ENCODE results near the gene MRPS21. TPM values are rescaled to one million over a fixed set of nuclear protein-coding genes. Genes with fewer than 3 reads are reported as not detected.
A peak's percentile ranks its signal among the peaks of the same experiment; 100 is the strongest.

Gene MRPS21
- total and polyA plus RNA-seq, 2 of the 8 experiments (the other 6 are each of a cell fraction or from before 2014, with no cell fraction given) = 81.9 to 99.8 TPM

DNA sequence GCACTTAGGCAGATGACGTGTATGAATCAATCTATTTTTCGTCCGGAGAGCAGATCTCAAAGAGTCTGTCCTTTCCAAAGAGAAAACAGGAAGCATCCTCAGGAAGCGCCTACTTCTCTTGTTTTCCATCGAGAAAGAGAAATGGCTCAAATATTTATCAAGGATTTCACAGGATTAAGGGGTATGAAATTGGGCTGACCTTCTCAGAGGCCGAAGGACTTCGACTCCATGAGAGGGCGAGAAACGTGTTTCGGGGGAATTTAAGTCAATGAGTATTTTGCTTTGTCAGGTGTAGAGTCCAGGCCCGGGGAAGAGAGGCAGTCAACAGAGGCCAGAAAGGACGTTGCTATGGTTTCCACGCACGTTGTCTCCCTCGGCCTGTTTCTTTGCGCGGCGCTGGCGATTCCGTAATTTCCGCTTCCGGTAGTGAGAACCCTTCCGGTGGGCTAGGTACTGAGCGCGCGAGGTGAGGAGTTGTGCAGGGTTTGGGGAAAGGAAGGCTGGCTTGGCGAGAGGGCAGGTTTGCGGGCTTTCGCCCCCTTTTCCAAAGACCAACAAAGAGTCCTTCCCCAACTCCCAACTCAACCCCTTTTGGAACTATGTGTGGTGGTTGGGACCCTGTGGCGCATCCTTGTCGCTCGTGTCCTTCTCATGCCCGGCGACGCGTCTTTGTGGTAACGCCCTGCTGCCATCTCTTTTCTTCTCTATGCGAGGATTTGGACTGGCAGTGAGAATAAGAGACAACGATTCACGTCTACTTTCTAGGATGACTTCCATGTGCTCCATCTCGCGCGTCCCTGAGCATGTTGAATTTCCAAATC, at the start of gene MRPS21 (continued):
- TF ChIP-seq, protein P1, sequence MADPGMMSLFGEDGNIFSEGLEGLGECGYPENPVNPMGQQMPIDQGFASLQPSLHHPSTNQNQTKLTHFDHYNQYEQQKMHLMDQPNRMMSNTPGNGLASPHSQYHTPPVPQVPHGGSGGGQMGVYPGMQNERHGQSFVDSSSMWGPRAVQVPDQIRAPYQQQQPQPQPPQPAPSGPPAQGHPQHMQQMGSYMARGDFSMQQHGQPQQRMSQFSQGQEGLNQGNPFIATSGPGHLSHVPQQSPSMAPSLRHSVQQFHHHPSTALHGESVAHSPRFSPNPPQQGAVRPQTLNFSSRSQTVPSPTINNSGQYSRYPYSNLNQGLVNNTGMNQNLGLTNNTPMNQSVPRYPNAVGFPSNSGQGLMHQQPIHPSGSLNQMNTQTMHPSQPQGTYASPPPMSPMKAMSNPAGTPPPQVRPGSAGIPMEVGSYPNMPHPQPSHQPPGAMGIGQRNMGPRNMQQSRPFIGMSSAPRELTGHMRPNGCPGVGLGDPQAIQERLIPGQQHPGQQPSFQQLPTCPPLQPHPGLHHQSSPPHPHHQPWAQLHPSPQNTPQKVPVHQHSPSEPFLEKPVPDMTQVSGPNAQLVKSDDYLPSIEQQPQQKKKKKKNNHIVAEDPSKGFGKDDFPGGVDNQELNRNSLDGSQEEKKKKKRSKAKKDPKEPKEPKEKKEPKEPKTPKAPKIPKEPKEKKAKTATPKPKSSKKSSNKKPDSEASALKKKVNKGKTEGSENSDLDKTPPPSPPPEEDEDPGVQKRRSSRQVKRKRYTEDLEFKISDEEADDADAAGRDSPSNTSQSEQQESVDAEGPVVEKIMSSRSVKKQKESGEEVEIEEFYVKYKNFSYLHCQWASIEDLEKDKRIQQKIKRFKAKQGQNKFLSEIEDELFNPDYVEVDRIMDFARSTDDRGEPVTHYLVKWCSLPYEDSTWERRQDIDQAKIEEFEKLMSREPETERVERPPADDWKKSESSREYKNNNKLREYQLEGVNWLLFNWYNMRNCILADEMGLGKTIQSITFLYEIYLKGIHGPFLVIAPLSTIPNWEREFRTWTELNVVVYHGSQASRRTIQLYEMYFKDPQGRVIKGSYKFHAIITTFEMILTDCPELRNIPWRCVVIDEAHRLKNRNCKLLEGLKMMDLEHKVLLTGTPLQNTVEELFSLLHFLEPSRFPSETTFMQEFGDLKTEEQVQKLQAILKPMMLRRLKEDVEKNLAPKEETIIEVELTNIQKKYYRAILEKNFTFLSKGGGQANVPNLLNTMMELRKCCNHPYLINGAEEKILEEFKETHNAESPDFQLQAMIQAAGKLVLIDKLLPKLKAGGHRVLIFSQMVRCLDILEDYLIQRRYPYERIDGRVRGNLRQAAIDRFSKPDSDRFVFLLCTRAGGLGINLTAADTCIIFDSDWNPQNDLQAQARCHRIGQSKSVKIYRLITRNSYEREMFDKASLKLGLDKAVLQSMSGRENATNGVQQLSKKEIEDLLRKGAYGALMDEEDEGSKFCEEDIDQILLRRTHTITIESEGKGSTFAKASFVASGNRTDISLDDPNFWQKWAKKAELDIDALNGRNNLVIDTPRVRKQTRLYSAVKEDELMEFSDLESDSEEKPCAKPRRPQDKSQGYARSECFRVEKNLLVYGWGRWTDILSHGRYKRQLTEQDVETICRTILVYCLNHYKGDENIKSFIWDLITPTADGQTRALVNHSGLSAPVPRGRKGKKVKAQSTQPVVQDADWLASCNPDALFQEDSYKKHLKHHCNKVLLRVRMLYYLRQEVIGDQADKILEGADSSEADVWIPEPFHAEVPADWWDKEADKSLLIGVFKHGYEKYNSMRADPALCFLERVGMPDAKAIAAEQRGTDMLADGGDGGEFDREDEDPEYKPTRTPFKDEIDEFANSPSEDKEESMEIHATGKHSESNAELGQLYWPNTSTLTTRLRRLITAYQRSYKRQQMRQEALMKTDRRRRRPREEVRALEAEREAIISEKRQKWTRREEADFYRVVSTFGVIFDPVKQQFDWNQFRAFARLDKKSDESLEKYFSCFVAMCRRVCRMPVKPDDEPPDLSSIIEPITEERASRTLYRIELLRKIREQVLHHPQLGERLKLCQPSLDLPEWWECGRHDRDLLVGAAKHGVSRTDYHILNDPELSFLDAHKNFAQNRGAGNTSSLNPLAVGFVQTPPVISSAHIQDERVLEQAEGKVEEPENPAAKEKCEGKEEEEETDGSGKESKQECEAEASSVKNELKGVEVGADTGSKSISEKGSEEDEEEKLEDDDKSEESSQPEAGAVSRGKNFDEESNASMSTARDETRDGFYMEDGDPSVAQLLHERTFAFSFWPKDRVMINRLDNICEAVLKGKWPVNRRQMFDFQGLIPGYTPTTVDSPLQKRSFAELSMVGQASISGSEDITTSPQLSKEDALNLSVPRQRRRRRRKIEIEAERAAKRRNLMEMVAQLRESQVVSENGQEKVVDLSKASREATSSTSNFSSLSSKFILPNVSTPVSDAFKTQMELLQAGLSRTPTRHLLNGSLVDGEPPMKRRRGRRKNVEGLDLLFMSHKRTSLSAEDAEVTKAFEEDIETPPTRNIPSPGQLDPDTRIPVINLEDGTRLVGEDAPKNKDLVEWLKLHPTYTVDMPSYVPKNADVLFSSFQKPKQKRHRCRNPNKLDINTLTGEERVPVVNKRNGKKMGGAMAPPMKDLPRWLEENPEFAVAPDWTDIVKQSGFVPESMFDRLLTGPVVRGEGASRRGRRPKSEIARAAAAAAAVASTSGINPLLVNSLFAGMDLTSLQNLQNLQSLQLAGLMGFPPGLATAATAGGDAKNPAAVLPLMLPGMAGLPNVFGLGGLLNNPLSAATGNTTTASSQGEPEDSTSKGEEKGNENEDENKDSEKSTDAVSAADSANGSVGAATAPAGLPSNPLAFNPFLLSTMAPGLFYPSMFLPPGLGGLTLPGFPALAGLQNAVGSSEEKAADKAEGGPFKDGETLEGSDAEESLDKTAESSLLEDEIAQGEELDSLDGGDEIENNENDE (IDR thresholded peaks at IDR 0.05; ENCODE audit: insufficient replicate concordance, low read length) = no peak
- TF ChIP-seq RBBP5 (IDR thresholded peaks at IDR 0.05; ENCODE audit: borderline replicate concordance, low read depth, low read length) = no peak
- no peak for TF ChIP-seq JUND (IDR thresholded peaks at IDR 0.05; ENCODE audit: low read length)
- TF ChIP-seq ASH2L (IDR thresholded peaks at IDR 0.05; ENCODE audit: low read length) = peak; percentile 86
- TF ChIP-seq TAF1 (IDR thresholded peaks at IDR 0.05; ENCODE audit: low read depth, low read length) = peak; percentile 92
- no peak for TF ChIP-seq CTBP2 (IDR thresholded peaks at IDR 0.05; ENCODE audit: borderline replicate concordance, insufficient read depth, insufficient read length, low read length)
- peak; percentile 32 for TF ChIP-seq SAP30 (IDR thresholded peaks at IDR 0.05; ENCODE audit: insufficient read depth, insufficient replicate concordance, low read length)
- no peak for TF ChIP-seq TEAD4 (IDR thresholded peaks at IDR 0.05; ENCODE audit: low read depth, low read length)
- TF ChIP-seq CHD1 (IDR thresholded peaks at IDR 0.05; ENCODE audit: low read depth, low read length) = no peak
- peak; percentile 74 for TF ChIP-seq TAF7 (optimal IDR thresholded peaks at IDR 0.05; ENCODE audit: borderline replicate concordance, low read depth, low read length)

All from H1 (cell line).